ENCODE data around the gene SLC25A30. TPM values are rescaled to one million over a fixed set of nuclear protein-coding genes. Genes with fewer than 3 reads are reported as not detected.
"Not testable (repeated sequence)": the region's sequence is repeated elsewhere in the genome, so short reads cannot be mapped to it uniquely, and the experiment has no call there.

The SLC25A30 gene
- total RNA-seq, 3 donors from 2014 or later, result 11.7 to 20.3 (median 14.4) TPM

GRCh38 chr13:45350152-45350551 lies 68.0 kb downstream of the SLC25A30 start:
- no peak overlapping the region for H3K27ac ChIP-seq
- DNase-seq (ENCODE audit: low spot score in 2 of 2), result no peak
- H3K4me3 ChIP-seq, result no peak overlapping the region
- peaks cover 4% of the 10 kb centered on the region for H3K36me3 ChIP-seq
- H3K9me3 ChIP-seq, result no peaks in the 10 kb centered on the region
- intact Hi-C loops (cut with DNase I; ENCODE audit: low total_unique reads), result no loop called here
- H3K27me3 ChIP-seq, result no peaks in the 10 kb centered on the region
- H3K4me1 ChIP-seq, result no peaks in the 10 kb centered on the region
- TF ChIP-seq CTCF (IDR thresholded peaks at IDR 0.05) (no peak), POLR2AphosphoS5 (IDR thresholded peaks at IDR 0.05) (no peak), POLR2A (IDR thresholded peaks at IDR 0.05) (no peak)

GRCh38 chr13:45349438-45349837 lies 68.7 kb downstream of the SLC25A30 start:
- TF ChIP-seq CTCF (IDR thresholded peaks at IDR 0.05) (no peak), POLR2A (IDR thresholded peaks at IDR 0.05) (no peak)
- Histone ChIP-seq H3K27ac (no peak overlapping the region), H3K9me3 (no peaks in the 10 kb centered on the region), H3K27me3 (no peaks in the 10 kb centered on the region), H3K36me3 (peaks cover 4% of the 10 kb centered on the region), H3K4me1 (no peaks in the 10 kb centered on the region), H3K4me3 (no peak overlapping the region)
- DNase-seq (ENCODE audit: low spot score in 2 of 2), result no peak
- intact Hi-C loops (cut with DNase I; ENCODE audit: low total_unique reads), result no loop called here

- not testable (repeated sequence) for H3K4me1 ChIP-seq
Observed at GRCh38 chr13:45344064-45344463, 74.1 kb downstream of the SLC25A30 start.

More at GRCh38 chr13:45344064-45344463, 74.1 kb downstream of the SLC25A30 start:
- H3K4me3 ChIP-seq; H3K27ac ChIP-seq; H3K36me3 ChIP-seq; H3K9me3 ChIP-seq; H3K27me3 ChIP-seq; intact Hi-C loops (cut with DNase I; ENCODE audit: low total_unique reads); DNase-seq (ENCODE audit: low spot score in 2 of 2): not testable (repeated sequence)

Other genes with a start within 250 kb of the SLC25A30 start
- gene KCTD4, start 217.3 kb downstream of the SLC25A30 start, total RNA-seq, result under 1 TPM in 1 of 3 donors, not detected in 2; 0.33 TPM
- 1,000 to 10,000 TPM; 3,213 to 3,932 (median 3,461) TPM for gene TPT1, start 77.2 kb downstream of the SLC25A30 start, total RNA-seq
- 10 to 100 TPM; 30.4 to 45.1 (median 39.7) TPM for gene COG3, start 46.6 kb upstream of the SLC25A30 start, total RNA-seq
- gene ERICH6B, start 197.4 kb upstream of the SLC25A30 start, total RNA-seq, result not detected